ENCODE measurements around the gene CHMP5. TPM values are rescaled to one million over a fixed set of nuclear protein-coding genes. Genes with fewer than 3 reads are reported as not detected.

CHMP5 gene
- total RNA-seq, 4 donors from 2014 or later = 48.0 to 77.2 (median 65.2) TPM

- Histone ChIP-seq H3K27ac (replicated peaks in 1 of 4) (no peak overlapping the region), H3K36me3 (peaks cover 84 to 100% (median 98%) of the 10 kb centered on the region in 4 donors)
- no peak for DNase-seq (ENCODE audit: extremely low spot score)
Measured at GRCh38 chr9:33257276-33257675, 7.6 kb upstream of the CHMP5 start.

DNA sequence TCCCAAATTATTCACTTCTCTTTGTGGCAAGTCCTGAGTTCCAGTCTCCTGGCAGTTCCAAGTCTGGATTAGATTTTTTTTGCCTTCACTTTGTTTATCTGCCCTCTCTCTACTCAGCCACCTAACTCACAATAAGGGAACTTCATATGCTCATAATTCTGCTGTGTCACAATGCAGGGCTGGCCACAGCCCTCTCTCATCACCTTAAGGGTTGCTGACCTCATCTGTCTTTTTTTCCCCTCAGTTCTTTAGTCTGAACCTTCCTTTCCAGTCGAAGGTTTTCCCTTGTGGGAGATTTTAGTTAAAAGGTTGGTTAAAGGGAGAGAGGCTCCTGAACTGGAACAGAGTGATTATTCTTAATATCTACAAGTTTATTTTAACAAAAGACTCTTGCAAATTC is 4.5 kb upstream of the CHMP5 start:
- TF ChIP-seq EP300 (IDR thresholded peaks at IDR 0.05) (no peak), POLR2A (IDR thresholded peaks at IDR 0.05; ENCODE audit: low read depth) (no peak), POLR2AphosphoS5 (IDR thresholded peaks at IDR 0.05) (no peak), CTCF (IDR thresholded peaks at IDR 0.05) (no peak)
- H3K4me1 ChIP-seq = peaks cover 11 to 25% (median 20%) of the 10 kb centered on the region in 4 donors
- DNase-seq (ENCODE audit: extremely low spot score) = no peak

More at GRCh38 chr9:33257276-33257675, 7.6 kb upstream of the CHMP5 start:
- WGBS = 86% methylated on average over 4 of the region's 4 CpGs
- no peaks in the 10 kb centered on the region for H3K9me3 ChIP-seq
- no peaks in the 10 kb centered on the region for H3K27me3 ChIP-seq
- intact Hi-C loops (cut with DNase I) = no loop called here
- peaks cover 0 to 6% (median 4%) of the 10 kb centered on the region in 4 donors for H3K4me1 ChIP-seq
- H3K4me3 ChIP-seq = no peak overlapping the region
- TF ChIP-seq EP300 (IDR thresholded peaks at IDR 0.05) = no peak
- no peak for TF ChIP-seq POLR2AphosphoS5 (IDR thresholded peaks at IDR 0.05)
- no peak for TF ChIP-seq POLR2A (IDR thresholded peaks at IDR 0.05; ENCODE audit: low read depth)
- no peak for TF ChIP-seq CTCF (IDR thresholded peaks at IDR 0.05)

DNA sequence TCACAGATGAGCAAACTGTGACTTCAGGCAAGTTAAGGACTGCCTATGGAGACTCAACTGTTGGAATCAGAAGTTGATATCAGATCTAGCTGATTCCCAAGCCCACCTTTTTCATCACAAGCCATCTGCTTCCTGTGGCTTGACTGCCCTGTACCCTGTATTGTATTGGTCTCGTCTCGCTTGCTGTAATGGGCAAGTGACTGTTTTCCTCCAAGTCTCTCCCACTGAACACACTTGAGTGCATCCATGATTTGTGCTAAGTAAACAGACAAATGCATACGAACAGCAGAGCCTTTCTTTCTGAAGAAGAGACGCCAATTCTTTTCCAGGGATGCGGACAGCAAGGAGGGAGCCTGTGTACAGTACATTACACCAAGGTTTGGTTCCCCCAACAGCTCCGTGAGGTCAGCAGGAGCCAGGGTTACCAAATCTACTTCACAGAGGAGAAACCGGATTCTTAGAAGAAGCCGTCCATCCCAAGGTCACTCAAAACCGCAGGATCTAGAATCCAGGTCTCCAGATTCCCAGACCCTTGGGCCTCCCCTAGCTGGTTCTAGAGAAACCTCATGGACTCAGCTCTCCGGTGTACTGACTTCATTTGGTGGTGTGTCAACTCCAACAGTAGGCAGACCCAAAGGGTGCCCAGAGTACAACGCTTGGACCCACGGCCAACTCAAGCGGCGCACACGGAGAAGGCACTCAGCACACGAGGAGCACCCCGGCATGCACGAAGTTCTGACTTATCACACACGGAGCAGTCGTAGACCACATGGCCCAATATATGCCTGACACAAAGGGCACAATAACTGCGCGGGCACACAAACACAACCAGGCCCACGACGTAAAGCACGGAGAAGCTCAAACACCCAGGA is 1.5 kb upstream of the CHMP5 start:
- H3K4me3 ChIP-seq = peak overlapping the region; percentile 71 to 90 (median 86)
- peaks cover 21 to 46% (median 34%) of the 10 kb centered on the region in 4 donors for H3K4me1 ChIP-seq
- H3K27ac ChIP-seq (replicated peaks in 1 of 4) = peak overlapping the region; percentile 91 to 95 (median 92)
- DNase-seq (ENCODE audit: extremely low spot score) = no peak
- 3% methylated on average over 21 of the region's 25 CpGs for WGBS
- no peaks in the 10 kb centered on the region for H3K9me3 ChIP-seq
- H3K36me3 ChIP-seq = peaks cover 31 to 67% (median 57%) of the 10 kb centered on the region in 4 donors
- TF ChIP-seq CTCF (IDR thresholded peaks at IDR 0.05) = no peak
- TF ChIP-seq POLR2A (IDR thresholded peaks at IDR 0.05; ENCODE audit: low read depth) = no peak
- TF ChIP-seq EP300 (IDR thresholded peaks at IDR 0.05) = no peak
- TF ChIP-seq POLR2AphosphoS5 (IDR thresholded peaks at IDR 0.05) = no peak
- no peaks in the 10 kb centered on the region for H3K27me3 ChIP-seq
- intact Hi-C loops (cut with DNase I) = loop anchor here (10.0 kb wide), 1 partner anchor 879 kb away; the partner anchor contains the start of gene ACO1

More for the DNA sequence above, 4.5 kb upstream of the CHMP5 start:
- 80% methylated on average over 1 of the region's 1 CpG for WGBS
- H3K4me3 ChIP-seq = no peak overlapping the region
- H3K27me3 ChIP-seq = no peaks in the 10 kb centered on the region
- peaks cover 61 to 72% (median 68%) of the 10 kb centered on the region in 4 donors for H3K36me3 ChIP-seq
- H3K27ac ChIP-seq (replicated peaks in 1 of 4) = no peak overlapping the region
- H3K9me3 ChIP-seq = no peaks in the 10 kb centered on the region
- intact Hi-C loops (cut with DNase I) = loop anchor here (10.0 kb wide), 1 partner anchor 876 kb away; the partner anchor contains the start of gene ACO1

- intact Hi-C loops (cut with DNase I) = loop anchor here (10.0 kb wide), 1 partner anchor 879 kb away; the partner anchor contains the start of gene ACO1
Measured at GRCh38 chr9:33264003-33264472, 811 bp upstream of the CHMP5 start.

More at GRCh38 chr9:33264003-33264472, 811 bp upstream of the CHMP5 start:
- no peaks in the 10 kb centered on the region for H3K27me3 ChIP-seq
- H3K36me3 ChIP-seq = peaks cover 24 to 67% (median 56%) of the 10 kb centered on the region in 4 donors
- WGBS = 0% methylated on average over 30 of the region's 37 CpGs
- H3K9me3 ChIP-seq = no peaks in the 10 kb centered on the region
- H3K4me3 ChIP-seq = peak overlapping the region; percentile 71 to 90 (median 86)
- H3K4me1 ChIP-seq = peaks cover 21 to 46% (median 34%) of the 10 kb centered on the region in 4 donors
- H3K27ac ChIP-seq (replicated peaks in 1 of 4) = peak overlapping the region; percentile 91 to 95 (median 92)
- no peak for TF ChIP-seq POLR2A (IDR thresholded peaks at IDR 0.05; ENCODE audit: low read depth)
- no peak for TF ChIP-seq CTCF (IDR thresholded peaks at IDR 0.05)
- peak in 1 of 2 donors; percentile 15 for TF ChIP-seq POLR2AphosphoS5 (IDR thresholded peaks at IDR 0.05)
- DNase-seq (ENCODE audit: extremely low spot score) = no peak

All from esophagus muscularis mucosa (tissue), 4 donors.